Suprapubic skin (tissue), 4 donors: ENCODE results near the gene CALM1.

ENCODE experiments used
- CTCF ChIP-seq, 2 donors: fragments of 200-600 bp in 1 of 2; fragments of 450-650 bp in 1 of 2; sonication (generic) in 1 of 2; IDR thresholded peaks; one replicate each; pipeline ENCODE4 v1.5.1; 2016 to 2019; ENCODE audit warnings: antibody characterized with exemption in 2 of 2, mild to moderate bottlenecking in 1 of 2, moderate library complexity in 1 of 2
- POLR2A ChIP-seq, 2 donors: fragments of 450-650 bp; IDR thresholded peaks; one replicate each; pipeline ENCODE4 v1.6.1; 2017; ENCODE audit warnings: antibody characterized with exemption in 2 of 2, mild to moderate bottlenecking in 2 of 2, moderate library complexity in 2 of 2
- POLR2AphosphoS5 ChIP-seq, 3 donors: sonication (generic); formaldehyde crosslinking; IDR thresholded peaks; one replicate each; pipeline ENCODE4 v1.6.1; 2017; ENCODE audit warnings: antibody characterized with exemption in 3 of 3

GRCh38 chr14:90381999-90382451, 14.8 kb upstream of the CALM1 start:
- TF ChIP-seq CTCF (IDR thresholded peaks at IDR 0.05) (no peak), POLR2A (IDR thresholded peaks at IDR 0.05) (no peak), POLR2AphosphoS5 (IDR thresholded peaks at IDR 0.05) (no peak)
